ENCODE measurements around the gene PTPRS. TPM values are rescaled to one million over a fixed set of nuclear protein-coding genes. Genes with fewer than 3 reads are reported as not detected.

The PTPRS gene
- total RNA-seq, 1 donor from 2014 or later = 234 TPM

GRCh38 chr19:5380215-5380919 is 39.8 kb upstream of the PTPRS start:
- TF ChIP-seq, protein P1, sequence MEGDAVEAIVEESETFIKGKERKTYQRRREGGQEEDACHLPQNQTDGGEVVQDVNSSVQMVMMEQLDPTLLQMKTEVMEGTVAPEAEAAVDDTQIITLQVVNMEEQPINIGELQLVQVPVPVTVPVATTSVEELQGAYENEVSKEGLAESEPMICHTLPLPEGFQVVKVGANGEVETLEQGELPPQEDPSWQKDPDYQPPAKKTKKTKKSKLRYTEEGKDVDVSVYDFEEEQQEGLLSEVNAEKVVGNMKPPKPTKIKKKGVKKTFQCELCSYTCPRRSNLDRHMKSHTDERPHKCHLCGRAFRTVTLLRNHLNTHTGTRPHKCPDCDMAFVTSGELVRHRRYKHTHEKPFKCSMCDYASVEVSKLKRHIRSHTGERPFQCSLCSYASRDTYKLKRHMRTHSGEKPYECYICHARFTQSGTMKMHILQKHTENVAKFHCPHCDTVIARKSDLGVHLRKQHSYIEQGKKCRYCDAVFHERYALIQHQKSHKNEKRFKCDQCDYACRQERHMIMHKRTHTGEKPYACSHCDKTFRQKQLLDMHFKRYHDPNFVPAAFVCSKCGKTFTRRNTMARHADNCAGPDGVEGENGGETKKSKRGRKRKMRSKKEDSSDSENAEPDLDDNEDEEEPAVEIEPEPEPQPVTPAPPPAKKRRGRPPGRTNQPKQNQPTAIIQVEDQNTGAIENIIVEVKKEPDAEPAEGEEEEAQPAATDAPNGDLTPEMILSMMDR (IDR thresholded peaks at IDR 0.05; ENCODE audit: unreplicated experiment) = no peak
- no peaks in the 10 kb centered on the region for H3K4me1 Mint-ChIP-seq (ENCODE audit: low read depth)
- peaks cover 3% of the 10 kb centered on the region for H3K36me3 Mint-ChIP-seq (ENCODE audit: insufficient read depth)
- H3K27ac Mint-ChIP-seq = no peak overlapping the region
- peaks cover 19% of the 10 kb centered on the region for H3K27me3 Mint-ChIP-seq
- peaks cover 10% of the 10 kb centered on the region for H3K9me3 Mint-ChIP-seq (ENCODE audit: low read depth)
- no peak for DNase-seq (ENCODE audit: low spot score, unreplicated experiment)
- no peak overlapping the region for H3K4me3 Mint-ChIP-seq (ENCODE audit: low read depth)

DNA sequence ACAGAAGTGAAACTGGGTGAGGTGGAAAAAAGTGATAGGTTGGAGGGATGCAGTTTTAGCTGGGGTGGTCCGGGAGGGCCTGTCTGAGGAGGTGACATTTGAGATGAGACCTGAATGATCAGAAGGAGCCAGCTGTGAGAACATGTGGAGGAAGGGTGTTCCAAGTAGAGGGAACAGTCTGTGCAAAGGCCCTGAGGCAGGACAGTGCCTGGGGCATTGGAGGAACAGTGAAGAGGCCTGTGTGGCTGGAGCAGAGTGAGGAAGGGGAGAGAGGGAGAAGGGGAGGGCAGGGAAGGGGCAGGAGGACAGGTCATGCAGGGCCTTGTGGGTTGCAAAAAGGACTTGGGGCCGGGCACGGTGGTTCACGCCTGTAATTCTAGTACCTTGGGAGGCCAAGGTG is 36.3 kb upstream of the PTPRS start:
- TF ChIP-seq, protein P1 (IDR thresholded peaks at IDR 0.05; ENCODE audit: unreplicated experiment) = no peak
- H3K27me3 Mint-ChIP-seq = peaks cover 39% of the 10 kb centered on the region
- H3K4me3 Mint-ChIP-seq (ENCODE audit: low read depth) = no peak overlapping the region
- H3K4me1 Mint-ChIP-seq (ENCODE audit: low read depth) = no peaks in the 10 kb centered on the region
- no peak overlapping the region for H3K27ac Mint-ChIP-seq
- peaks cover 4% of the 10 kb centered on the region for H3K9me3 Mint-ChIP-seq (ENCODE audit: low read depth)
- no peak for DNase-seq (ENCODE audit: low spot score, unreplicated experiment)
- H3K36me3 Mint-ChIP-seq (ENCODE audit: insufficient read depth) = no peaks in the 10 kb centered on the region

DNA sequence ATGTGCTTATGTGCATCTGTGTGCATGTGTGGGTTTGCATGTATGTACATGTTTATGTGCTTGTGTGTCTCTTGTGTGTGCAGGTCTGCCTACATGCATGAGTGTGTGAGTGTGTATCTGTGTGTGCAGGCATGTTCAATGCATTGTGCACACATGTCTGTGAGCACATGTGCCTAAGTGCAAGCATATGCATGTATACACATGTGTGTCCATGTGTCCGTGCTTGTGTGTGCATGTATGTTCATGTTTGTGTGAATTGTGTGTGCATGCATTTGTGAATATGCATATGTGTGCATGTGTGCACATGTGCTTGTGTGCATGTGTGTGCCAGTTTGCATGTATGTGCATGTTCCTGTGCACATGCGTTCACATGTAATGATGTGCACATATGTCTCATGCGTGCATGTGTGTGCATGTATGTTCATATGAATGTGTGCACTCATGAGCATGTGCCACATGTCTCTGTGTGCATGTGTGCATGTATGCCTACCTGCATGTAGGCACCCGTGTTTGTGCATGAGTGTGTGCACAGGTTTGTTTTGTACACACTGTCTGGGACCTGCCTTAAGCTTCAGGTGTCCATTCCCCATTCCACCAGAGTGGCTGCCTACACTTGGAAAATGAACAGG is 32.1 kb upstream of the PTPRS start:
- Mint-ChIP-seq H3K27me3 (peaks cover 44% of the 10 kb centered on the region), H3K9me3 (ENCODE audit: low read depth) (no peaks in the 10 kb centered on the region), H3K4me1 (ENCODE audit: low read depth) (no peaks in the 10 kb centered on the region), H3K27ac (no peak overlapping the region), H3K36me3 (ENCODE audit: insufficient read depth) (no peaks in the 10 kb centered on the region), H3K4me3 (ENCODE audit: low read depth) (no peak overlapping the region)
- TF ChIP-seq, protein P1 (IDR thresholded peaks at IDR 0.05; ENCODE audit: unreplicated experiment) = no peak
- DNase-seq (ENCODE audit: low spot score, unreplicated experiment) = no peak

- H3K4me1 Mint-ChIP-seq (ENCODE audit: low read depth) = no peaks in the 10 kb centered on the region
- TF ChIP-seq, protein P1 (IDR thresholded peaks at IDR 0.05; ENCODE audit: unreplicated experiment) = peak; percentile 85
- DNase-seq (ENCODE audit: low spot score, unreplicated experiment) = peak; percentile 82
- no peak overlapping the region for H3K27ac Mint-ChIP-seq
- H3K4me3 Mint-ChIP-seq (ENCODE audit: low read depth) = no peak overlapping the region
- H3K36me3 Mint-ChIP-seq (ENCODE audit: insufficient read depth) = no peaks in the 10 kb centered on the region
- no peaks in the 10 kb centered on the region for H3K9me3 Mint-ChIP-seq (ENCODE audit: low read depth)
- H3K27me3 Mint-ChIP-seq = peaks cover 38% of the 10 kb centered on the region
These were observed 29.4 kb upstream of the PTPRS start for GRCh38 chr19:5369962-5370367.

- H3K27ac Mint-ChIP-seq = no peak overlapping the region
- no peaks in the 10 kb centered on the region for H3K36me3 Mint-ChIP-seq (ENCODE audit: insufficient read depth)
- peaks cover 34% of the 10 kb centered on the region for H3K27me3 Mint-ChIP-seq
- no peak overlapping the region for H3K4me3 Mint-ChIP-seq (ENCODE audit: low read depth)
- TF ChIP-seq, protein P1 (IDR thresholded peaks at IDR 0.05; ENCODE audit: unreplicated experiment) = no peak
- no peak for DNase-seq (ENCODE audit: low spot score, unreplicated experiment)
- H3K4me1 Mint-ChIP-seq (ENCODE audit: low read depth) = no peaks in the 10 kb centered on the region
- H3K9me3 Mint-ChIP-seq (ENCODE audit: low read depth) = no peaks in the 10 kb centered on the region
These were observed 28.7 kb upstream of the PTPRS start for GRCh38 chr19:5369304-5369703.
